CD1c-positive myeloid dendritic cell (primary cell): ENCODE results near the gene RNF103.
"Not testable (repeated sequence)": the region's sequence is repeated elsewhere in the genome, so short reads cannot be mapped to it uniquely, and the experiment has no call there.

Source experiments
- DNase-seq: peaks from one replicate; pipeline ENCODE4 v3.0.0-alpha.2; 2016; ENCODE audit errors: extremely low spot score

The RNF103 gene, protein sequence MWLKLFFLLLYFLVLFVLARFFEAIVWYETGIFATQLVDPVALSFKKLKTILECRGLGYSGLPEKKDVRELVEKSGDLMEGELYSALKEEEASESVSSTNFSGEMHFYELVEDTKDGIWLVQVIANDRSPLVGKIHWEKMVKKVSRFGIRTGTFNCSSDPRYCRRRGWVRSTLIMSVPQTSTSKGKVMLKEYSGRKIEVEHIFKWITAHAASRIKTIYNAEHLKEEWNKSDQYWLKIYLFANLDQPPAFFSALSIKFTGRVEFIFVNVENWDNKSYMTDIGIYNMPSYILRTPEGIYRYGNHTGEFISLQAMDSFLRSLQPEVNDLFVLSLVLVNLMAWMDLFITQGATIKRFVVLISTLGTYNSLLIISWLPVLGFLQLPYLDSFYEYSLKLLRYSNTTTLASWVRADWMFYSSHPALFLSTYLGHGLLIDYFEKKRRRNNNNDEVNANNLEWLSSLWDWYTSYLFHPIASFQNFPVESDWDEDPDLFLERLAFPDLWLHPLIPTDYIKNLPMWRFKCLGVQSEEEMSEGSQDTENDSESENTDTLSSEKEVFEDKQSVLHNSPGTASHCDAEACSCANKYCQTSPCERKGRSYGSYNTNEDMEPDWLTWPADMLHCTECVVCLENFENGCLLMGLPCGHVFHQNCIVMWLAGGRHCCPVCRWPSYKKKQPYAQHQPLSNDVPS

DNA sequence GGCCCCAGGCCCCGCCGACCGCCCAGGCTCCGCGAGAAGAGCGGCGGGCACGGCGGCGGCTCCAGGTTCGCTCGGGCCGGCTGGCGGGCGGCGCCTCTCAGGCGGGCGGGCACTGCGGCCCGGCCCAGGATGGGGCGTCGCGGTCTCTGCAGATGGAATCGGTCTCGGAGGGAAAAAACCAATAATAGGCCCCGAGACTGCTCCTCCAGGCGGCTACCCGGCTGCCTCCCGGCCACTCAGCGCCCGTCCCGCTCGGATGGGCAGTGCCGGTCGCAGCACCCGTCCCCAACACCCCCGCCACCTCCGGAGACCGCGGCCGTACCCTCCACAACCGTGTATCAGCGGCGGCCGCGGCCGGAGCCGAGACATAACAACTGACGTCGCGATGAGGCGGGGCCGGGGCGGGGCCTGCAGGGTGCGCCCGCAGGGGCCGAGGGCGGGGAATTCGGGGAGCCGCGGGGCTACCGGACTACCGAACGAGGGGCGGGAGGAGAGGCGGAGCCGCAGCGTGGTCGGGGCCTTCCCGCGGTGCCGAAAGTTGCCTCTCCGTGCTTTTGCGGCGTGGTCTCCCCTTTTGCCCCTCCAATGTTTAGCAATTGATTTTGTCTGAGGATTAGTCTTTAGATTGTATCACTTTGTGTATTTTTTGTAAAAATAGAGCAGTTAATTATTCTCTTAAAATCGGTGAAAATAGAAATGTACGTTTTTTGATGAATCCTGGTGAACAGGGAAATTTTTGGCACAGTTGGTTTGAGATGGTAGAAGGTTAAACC is at the start of gene RNF103:
Gene RNF103, minus strand, starts transcription at position 372 of the 773 bp plus-strand sequence. CDS start 979 bp downstream, outside the sequence.
- DNase-seq: peak; percentile 95

DNA sequence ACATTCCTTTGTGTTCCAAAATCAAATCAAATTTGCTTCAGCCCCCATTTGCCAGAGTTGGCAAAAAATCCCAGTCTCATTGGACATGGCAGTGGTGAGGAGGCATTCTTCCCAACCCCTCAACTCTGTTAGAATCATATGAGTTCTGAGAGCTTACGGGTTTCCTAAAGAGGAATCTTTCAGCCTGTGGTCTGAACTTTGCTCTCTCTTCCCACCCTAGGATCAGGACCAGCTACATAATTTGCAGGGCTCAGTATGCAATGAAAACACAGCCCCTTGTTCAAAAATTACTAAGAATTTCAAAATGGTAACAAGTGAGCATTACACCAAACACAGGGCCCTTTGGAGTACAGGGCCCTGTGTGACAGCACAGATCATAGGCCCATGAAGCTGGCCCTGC is 49.3 kb upstream of the RNF103 start:
- no peak for DNase-seq

DNA sequence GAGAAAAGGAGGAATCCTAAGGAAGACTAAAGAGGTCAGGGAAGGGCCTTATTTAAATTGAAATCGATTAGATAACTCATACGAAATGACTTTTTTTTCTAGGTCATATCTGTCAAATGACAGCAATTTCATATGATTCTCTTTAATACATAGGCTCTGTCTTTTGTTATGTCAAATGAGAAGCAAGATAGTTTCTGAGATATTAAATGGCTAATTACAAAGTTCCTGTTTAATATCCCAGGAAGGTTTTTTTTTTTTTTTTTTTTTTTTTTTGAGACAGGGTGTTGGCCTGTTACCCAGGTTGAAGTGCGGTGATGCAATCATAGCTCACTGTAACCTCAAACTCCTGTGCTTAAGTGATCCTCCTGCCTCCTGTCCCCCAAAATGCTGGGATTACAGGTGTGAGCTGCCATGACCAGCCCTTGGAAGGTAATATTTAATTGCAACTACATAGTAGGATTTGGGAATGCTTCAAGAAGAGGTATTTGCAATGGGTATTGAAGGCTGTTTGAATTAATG is 48.4 kb upstream of the RNF103 start:
- no peak for DNase-seq

DNA sequence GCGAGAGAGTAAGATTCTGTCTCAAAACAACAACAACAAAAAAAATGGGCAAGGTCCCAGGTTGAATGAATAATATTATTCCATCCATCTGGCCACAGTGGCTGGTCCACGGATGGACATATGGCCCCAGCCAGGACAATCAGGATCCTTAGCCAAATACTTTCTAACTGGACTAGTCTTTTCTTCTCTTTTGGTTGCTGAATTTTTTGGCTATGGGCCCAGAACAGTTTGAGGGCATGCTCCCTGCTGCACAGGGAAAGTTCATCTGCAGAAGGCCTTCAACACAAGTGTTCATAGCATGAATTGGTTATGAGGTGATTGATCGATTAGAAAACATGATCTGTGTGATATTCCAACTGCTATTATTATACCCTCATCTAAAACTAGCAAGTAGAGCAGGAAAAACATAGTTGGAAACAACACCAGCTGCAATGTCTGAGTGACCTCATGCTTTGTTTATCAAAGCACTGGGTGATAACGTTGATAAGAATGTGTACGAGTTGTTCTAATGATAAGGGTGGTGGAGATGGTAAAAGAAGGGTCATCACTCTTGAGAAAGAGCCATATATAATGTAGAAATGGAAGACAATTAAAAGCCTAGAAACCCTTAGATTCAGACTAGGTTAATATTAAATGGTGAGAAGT is 47.8 kb upstream of the RNF103 start:
- no peak for DNase-seq

DNA sequence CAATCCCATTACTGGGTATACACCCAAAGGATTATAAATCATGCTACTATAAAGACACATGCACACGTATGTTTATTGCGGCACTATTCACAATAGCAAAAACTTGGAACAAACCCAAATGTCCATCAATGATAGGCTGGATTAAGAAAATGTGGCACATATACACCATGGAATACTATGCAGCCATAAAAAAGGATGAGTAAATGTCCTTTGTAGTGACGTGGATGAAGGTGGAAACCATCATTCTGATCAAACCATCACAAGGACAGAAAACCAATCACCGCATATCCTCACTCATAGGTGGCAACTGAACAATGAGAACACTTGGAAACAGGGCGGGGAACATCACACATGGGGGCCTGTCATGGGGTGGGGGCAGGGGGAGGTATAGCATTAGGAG is 45.7 kb upstream of the RNF103 start:
- DNase-seq: not testable (repeated sequence)

DNA sequence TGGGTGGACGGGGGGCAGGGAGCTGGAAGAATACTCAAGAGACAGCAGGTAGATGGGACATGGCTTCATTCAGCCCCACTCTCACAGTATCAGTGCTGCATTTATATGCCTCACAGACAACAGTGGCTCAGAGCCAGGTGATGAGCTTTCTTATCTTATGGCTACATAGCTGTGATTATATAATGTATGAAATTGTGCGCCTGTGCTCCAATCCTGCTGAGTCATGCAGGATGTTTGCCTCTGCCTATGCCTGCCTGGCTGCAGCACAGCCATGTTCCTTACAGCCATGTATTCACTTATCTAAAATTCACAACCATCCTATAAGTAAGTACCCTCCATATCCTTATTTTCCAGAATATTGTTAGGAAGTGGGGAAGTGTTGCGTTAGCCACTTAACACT is 37.7 kb upstream of the RNF103 start:
- no peak for DNase-seq

DNA sequence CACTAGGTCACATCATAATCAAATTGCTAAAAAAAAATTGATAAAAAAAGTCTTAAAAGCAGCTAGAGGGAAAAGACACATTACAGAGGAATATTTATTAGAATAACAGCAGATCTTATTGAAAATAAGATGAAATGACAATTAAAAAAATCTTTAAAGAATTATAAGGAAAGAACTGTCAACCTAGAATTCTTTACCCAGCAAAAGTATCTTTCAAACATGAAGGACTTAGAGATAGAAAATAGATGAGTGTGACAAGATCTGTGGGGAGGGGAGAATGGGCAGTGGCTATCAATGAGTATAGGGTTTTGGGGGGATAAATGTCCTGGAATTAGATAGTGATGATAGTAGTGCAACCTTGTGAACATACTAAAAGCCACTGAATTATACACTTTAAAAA is 26.5 kb upstream of the RNF103 start:
- DNase-seq: no peak

DNA sequence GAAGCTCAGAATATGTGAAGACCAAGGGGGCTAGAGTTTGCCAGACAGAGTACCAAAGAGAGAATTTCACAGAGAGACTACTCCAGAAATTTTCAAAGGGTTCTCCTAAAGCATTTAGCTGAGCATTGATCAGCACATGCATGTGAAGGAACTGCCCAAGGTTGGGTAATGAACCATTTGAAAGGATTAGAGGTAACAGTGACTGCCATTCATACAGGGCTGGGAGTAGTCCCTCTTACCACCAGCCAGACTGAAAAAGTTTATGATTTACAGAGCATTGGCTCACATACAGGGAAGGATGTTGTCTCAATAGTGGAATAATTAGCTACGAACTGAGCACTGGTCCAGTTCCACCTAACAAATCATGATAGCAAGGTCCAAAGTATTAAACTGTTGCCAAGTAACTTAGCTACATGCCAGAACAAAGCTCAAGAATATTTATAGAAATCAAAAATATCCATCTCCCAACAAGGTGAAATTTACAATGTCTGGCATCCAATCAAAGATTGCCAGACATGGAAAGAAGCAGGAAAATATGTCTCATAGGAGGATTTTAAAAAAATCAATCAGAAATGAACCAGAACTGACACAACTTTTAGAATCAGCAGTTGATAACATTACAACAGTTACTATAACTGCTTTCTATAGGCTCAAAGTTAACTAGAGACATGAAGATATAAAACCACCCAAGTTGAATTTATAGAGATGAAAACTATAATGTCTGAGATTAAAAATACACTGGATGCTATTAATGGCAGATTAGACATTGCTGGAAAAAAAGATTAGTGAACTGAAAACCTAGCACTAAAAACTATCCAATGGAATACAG is 25.7 kb upstream of the RNF103 start:
- no peak for DNase-seq

DNA sequence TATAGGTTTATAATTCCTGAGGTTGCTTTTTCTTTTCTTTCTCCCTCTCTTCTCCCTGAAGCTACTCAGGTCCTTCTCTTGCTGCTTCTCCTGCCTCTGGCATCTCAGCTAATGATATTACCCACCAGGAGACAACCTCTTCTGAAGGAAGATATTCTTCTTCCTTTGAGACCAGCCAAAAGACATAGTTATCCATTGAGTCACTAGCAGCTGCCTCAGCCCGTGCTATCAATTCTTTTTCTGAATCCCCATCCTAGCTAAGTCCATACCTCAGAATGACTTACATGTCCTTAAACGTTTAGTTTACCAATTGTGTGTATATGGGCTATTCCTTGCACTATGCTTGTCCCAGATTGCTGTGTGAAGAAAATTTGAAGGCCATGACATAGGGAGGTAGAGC is 25.0 kb upstream of the RNF103 start:
- DNase-seq: no peak

DNA sequence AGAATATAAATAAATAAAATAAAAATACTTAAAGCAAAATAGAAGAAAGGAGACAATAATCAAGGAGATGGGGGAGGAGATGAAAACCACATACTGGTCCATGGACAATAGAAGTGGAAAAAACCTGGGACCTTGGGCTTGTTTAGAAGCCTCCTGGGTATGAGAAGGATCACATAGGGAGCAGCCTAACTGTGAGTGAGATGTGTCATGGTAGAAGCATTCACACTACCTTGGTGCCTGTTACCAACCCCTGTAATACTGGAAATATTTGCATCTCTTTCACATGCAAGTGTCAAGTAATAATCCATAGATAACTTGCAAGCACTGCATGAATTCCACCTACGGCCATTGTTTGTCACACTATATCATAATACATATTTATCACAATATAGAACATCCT is 23.2 kb upstream of the RNF103 start:
- no peak for DNase-seq

DNA sequence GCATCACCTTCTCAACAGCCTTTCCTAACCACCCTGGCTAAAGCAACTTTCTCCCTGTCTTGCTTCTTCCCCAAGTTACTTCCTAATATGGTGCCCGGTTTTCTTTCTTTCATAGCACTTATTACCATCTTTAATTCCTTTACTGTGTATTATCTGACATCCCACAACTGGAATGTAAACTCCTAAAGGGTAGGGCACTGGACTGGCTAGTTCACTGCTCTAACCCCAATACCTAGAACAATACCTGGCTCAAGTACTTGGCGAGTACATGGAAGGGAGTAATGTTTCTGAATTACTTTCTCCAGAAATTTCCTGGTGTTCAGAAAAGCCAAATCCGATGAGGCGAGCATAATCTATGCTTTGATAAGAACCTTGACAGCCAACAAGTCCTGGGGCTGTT is 22.7 kb upstream of the RNF103 start:
- DNase-seq: no peak

DNA sequence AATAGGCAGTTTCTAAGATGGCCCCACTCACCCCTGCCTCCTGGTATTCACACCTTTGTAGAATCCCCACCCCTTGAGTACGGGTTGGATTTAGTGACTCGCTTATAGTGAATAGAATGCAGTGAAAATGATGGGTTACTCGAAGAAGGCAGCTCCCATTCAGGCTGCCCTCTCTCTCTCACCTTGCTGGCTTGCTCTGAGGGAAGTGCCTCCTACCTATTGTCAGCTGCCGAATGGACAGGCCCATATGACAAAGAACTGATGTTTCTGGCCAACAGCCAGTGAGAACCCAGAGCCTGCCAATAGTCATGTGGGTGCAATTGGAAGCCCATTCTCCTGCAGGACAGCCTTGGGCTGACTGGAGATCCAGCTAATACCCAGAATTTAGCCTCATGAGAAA is 22.1 kb upstream of the RNF103 start:
- DNase-seq: no peak

DNA sequence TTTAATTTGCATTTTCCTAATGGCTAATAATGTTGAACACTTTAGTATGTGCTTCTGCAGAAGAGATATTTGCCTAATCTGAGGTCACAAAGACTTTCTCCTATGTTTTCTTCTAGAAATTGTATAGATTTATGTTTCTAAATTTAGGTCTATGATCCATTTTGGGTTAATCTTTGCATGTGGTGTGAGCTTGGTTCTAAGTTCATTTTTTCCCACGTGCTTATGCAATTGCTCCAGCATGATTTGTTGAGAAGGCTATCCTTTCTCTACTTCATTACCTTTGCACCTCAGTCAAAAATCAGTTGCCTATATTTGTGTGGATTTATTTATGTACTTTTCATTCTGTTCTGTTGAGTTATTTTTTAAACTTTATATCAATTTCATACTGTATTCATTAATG is 15.0 kb upstream of the RNF103 start:
- DNase-seq: no peak

DNA sequence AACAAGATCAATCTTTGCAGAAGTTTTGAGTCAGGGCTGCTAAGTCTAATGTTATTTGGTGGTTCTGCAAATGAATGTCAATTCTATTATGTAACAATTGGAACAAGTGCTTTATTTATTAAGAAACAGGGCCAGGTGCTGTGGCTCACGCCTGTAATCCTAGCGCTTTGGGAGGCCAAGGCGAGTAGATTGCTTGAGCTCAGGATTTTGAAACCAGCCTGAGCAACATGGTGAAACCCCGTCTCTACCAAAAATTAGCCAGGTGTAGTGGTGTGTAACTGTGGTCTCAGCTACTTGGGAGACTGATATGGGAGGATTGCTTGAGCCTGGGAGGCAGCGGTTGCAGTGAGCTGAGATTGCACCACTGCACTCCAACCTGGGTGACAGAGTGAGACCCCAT is 13.2 kb upstream of the RNF103 start:
- DNase-seq: no peak

DNA sequence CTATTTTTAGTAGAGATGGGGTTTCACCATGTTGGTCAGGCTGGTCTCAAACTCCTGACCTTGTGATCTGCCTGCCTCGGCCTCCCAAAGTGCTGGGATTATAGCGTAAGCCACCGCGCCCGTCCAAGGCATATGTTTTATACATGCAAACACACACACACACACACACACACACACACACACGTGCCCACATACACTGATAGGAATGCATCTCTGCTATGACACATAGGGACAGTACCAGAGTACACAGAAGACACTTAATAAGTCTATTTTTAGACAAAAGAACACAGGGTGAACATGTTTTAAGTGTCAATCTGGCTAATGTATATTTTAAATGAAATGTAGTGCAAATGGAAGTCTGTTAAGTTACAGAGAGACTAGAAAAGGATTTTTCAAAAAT is 10.7 kb upstream of the RNF103 start:
- DNase-seq: no peak

DNA sequence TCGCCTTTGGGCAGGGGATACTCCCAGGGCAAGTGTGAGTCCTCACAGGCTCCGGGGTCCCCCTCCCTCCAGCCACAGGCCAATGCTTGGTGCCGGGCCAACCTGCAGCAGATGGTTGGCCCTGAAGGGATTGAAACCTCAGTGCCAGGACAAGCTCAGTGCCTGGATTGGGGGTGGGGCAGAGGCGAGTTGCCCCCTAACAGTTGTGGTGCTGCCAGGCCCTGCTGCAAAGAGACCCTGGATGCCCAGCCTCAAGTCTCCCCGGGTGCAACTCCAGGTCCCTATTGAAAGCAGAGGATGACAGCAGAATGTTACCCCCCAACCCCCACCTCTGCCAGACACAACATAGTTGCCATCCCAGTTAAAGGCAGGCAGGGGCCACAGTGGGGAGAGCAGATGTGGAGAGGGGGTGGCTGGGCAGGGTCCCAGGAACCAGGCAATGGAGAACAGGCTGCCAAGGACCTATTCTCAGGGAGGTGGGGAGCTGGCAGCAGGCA is 9.5 kb upstream of the RNF103 start:
- no peak for DNase-seq

DNA sequence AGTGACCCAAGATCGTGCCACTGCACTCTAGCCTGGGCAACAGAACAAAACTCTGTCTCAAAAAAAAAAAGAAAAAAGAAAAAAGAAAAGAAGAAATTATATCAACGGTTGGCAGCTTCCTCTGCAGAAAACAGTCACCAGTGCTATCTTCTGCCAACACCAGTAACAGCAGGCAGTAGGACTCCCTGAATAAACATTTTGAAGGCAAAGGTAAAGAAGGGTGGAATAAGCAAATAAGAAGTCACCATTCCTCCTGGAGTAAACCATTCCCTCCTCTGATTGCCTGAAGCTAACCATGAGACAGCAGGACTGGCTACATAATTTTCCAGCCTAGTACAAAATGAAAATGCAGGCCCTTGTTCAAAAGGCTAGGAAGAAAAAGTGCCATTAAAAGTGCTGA is 9.0 kb upstream of the RNF103 start:
- no peak for DNase-seq

DNA sequence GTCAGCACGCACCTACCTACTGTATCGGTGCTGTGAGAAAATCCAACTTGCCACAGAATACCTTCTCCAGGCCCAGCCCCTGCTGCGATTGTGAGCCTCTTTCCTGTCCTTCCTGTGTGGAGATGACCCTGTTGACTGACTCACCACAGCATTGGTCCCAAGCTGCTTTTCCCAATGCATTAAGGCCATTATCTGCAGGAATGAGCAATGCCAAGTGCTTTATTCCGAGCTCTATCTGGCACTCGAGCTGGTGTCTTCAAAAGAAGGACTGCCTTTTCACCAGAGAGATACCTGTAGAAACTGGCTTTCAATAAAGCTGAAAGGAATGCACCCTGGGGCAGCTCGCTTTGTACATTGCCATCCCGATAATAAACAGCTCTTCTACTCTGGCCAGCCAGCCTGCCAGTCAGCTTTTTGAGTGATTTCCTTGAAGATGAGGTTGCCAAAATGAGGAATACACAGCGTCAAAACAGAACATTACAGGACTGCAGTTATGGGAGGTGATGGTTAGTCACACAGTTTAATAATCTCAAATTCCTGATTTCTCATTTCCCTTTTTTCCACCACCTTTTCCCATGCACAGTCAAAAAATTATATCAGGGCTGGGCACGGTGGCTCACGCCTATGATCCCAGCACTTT is 8.3 kb upstream of the RNF103 start:
- DNase-seq: no peak

DNA sequence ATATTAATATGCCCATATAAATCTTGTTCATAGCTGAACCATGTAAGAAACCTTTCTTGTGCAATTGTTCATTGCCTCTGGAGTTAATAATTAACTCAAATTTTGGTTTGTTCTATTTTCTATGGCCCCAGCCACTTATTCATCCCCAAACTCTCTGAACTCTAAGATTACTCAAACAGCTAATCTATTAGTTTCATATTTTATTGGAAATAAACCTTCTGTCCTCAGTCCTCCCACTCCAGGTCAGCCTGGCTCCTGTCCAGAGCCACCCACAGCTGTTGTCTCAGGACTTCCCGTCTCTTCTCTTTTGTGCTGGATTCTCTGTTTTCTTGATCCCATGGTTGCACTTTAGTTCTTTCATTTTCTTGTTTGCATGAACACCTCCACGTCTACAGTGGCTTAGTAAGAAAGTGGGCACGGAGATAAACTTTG is 4.4 kb upstream of the RNF103 start:
- peak; percentile 55 for DNase-seq

DNA sequence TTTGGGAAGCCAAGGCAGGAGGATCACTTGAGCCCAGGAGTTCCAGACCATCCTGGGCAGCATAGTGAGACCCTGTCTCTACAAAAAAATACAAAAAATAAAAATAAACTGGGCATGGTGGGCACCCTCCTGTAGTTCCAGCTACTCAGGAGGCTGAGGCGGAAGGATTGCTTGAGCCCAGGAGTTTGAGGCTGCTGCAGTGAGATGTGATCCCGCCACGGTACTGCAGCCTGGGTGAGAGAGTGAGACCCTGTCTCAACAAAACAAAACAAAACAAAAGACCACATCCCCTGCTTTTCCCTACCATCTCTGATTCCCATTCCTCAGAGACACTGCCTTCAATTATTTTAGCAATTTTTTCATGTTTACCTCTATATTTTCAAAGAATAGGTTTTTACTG is 3.9 kb upstream of the RNF103 start:
- DNase-seq: no peak
